HG03558 (cell line): ENCODE results near the gene XPC.
"Not testable (repeated sequence)": the region's sequence is repeated elsewhere in the genome, so short reads cannot be mapped to it uniquely, and the experiment has no call there.

ENCODE experiments used
- ATAC-seq: cut with Tn5 transposase; IDR thresholded peaks from one replicate; pipeline ENCODE4 v1.9.1; 2021; ENCODE audit warnings: moderate number of reproducible peaks; ENCODE audit not compliant: unreplicated experiment; ENCODE audit errors: extremely low read depth

XPC gene

GRCh38 chr3:14124223-14124614 is 54.2 kb downstream of the XPC start:
- ATAC-seq = peak; percentile 27

- no peak for ATAC-seq
Observed at GRCh38 chr3:14123308-14124222, 54.8 kb downstream of the XPC start.

- ATAC-seq = no peak
Observed at GRCh38 chr3:14122301-14122700, 56.1 kb downstream of the XPC start.

- no peak for ATAC-seq
Observed at GRCh38 chr3:14121859-14122258, 56.5 kb downstream of the XPC start.

- not testable (repeated sequence) for ATAC-seq
Observed at GRCh38 chr3:14120921-14121448, 57.4 kb downstream of the XPC start.

- no peak for ATAC-seq
Observed at GRCh38 chr3:14120111-14120920, 58.1 kb downstream of the XPC start.

GRCh38 chr3:14119651-14120050 is 58.8 kb downstream of the XPC start:
- no peak for ATAC-seq

GRCh38 chr3:14118400-14119381 is 59.7 kb downstream of the XPC start:
- ATAC-seq = no peak

GRCh38 chr3:14117468-14118399 is 60.7 kb downstream of the XPC start:
- no peak for ATAC-seq

- ATAC-seq = no peak
Observed at GRCh38 chr3:14113965-14114635, 64.3 kb downstream of the XPC start.

GRCh38 chr3:14110699-14111098 is 67.7 kb downstream of the XPC start:
- ATAC-seq = no peak

- ATAC-seq = not testable (repeated sequence)
Observed at GRCh38 chr3:14109821-14110220, 68.6 kb downstream of the XPC start.

- no peak for ATAC-seq
Observed at GRCh38 chr3:14097616-14098391, 80.6 kb downstream of the XPC start.

GRCh38 chr3:14096742-14097141 is 81.7 kb downstream of the XPC start:
- ATAC-seq = no peak
